HG03575 (cell line): ENCODE results near the gene STXBP6.

Source experiments
- ATAC-seq: cut with Tn5 transposase; IDR thresholded peaks from one replicate; pipeline ENCODE4 v1.9.1; 2021; ENCODE audit not compliant: unreplicated experiment, insufficient number of reproducible peaks, low FRiP score; ENCODE audit errors: extremely low read depth

Gene STXBP6

DNA sequence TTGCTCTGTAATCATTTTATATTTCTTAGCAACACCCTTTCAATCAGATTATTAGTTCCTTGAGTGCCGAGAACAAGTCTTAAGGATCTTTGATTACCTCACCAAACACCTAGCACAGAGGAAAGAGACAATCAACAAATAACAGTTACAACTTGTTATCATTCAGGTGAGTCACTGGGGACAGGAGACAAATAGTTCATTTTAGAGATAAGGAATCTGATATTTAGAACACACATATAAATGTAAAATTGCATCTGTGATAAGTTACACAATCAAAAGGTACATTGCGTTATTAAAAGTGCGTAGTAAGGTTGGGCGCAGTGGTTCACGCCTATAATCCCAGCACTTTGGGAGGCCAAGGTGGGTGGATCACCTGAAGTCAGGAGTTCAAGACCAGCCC, 5.1 kb upstream of the STXBP6 start:
- ATAC-seq = no peak

DNA sequence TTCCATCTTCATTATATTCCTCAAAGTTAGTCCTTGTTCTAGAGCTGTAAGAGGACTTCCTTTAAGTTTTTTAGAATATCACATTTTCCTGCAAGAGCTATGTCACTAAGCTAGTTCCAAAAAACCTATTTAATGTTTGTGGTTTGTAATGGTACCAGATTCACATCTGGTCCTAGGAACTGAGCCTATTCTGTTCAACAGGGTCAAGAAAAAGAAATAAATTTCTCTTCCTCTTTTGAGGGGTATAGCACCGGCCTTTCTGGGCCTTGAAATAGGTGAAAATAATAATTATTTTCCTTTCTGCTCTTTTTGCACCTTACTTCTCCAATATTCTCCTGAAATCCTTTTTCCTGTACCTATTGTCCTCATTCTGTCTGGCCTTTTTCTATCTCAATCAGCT, 3.6 kb upstream of the STXBP6 start:
- no peak for ATAC-seq

DNA sequence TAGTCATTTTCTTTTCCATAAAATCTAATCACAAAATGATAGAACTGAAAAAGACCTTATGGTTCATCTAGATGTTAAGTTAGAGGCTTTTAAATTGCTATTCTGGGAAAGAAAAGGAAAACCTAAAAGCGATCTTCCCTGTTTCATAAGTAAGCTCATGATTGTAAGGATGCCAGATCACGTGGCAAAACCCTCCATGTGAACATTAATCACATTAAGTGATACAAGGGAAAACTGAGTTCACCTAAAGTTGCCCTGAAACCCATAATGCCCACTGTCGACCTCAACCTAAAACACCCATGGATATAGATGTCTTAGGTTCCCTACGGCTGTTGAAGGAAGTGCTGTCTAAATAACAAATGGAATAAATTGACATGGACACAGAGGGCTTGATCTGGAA, 3.0 kb upstream of the STXBP6 start:
- no peak for ATAC-seq

DNA sequence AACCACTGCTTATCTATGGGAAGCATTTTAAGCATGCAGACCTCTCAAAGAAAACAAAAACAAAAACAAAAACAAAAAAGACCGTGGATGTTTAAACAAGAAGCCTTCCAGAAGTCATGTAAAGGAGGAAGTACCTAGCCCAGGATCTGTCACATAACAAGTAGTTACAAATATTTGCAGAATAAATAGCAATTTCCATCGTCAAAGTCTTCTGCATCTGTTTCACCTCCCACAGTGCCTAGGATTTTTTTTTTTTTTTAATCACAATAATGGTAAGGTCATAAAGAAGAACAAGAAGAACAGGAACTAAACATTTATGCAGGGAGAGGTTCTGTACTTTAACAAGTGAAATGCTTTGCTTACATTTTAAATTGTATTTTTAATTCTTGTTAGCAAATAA, 2.4 kb upstream of the STXBP6 start:
- no peak for ATAC-seq

- ATAC-seq = no peak
Observed at GRCh38 chr14:25050269-25051150, 563 bp upstream of the STXBP6 start.

DNA sequence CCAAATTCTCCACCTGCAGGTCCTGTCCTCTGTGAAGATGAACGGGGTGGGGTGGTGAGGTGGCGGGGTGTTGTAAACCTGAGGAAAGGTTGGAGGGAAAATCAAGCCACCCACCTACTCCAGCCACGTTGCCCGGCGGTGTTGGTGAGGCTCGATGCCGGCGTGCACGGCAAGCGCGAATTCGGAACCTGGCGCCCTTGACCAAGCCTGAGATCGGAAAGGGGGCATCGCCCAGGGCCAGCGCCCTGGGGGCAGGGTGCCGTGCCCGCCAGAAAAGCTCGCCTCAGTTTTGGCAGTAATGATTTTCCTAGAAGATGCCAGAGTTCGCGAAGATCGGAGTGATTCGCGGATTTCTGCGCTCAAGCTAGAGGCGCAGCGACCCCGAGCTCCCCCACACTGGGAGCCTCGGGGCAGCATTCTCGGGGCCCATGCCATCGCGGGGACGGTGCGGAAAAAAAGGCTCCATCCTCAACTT, 817 bp downstream of the STXBP6 start:
- ATAC-seq = no peak

GRCh38 chr14:25048170-25049016, 1.6 kb downstream of the STXBP6 start:
- no peak for ATAC-seq

- ATAC-seq = no peak
Observed at GRCh38 chr14:25046301-25046943, 3.5 kb downstream of the STXBP6 start.

DNA sequence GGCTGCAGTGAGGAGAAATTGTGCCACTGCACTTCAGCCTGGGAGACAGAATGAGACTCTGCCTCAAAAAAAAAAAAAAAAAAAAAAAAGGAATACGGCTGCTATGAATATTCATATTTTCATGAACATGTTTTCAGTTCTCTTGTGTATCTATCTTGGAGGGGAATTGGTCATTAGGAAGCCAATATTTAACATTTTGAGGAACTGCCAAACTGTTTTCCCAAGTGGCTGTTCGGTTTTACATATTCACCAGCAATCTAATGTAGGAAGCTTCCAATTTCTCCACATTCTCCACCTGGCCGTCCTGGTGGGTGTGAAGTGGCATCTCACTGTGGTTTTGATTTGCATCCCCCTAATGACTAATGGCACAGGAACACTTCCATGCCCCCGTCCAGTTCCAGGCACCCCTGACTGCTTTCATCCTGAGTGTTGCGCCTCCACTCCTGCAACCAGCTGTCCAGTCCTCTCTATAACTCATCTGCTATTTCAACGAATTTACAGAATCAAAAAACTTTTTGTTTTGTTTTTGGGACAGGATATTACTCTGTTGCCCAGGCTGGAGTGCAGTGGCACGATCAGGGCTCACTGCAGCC, 5.7 kb downstream of the STXBP6 start:
- ATAC-seq = no peak

- no peak for ATAC-seq
Observed at GRCh38 chr14:25042362-25043299, 7.3 kb downstream of the STXBP6 start.

DNA sequence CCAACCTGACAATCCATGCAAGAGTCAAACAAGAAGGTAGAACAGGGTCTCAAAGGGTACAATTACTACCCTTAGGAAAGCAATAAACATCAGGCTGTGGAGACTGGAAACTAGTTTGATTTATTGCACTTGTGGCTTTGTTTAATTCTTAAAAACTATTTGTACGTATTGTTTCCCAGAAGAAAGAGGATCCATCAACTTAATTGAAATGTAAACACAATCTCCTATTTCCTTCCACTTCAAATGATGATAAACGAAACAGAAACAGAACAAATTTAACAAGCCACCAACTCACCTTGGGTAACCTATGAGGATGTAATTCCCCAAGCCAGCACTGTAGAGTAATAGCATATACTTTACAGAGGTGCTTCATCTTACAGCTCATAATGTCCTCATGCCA, 8.0 kb downstream of the STXBP6 start:
- no peak for ATAC-seq

DNA sequence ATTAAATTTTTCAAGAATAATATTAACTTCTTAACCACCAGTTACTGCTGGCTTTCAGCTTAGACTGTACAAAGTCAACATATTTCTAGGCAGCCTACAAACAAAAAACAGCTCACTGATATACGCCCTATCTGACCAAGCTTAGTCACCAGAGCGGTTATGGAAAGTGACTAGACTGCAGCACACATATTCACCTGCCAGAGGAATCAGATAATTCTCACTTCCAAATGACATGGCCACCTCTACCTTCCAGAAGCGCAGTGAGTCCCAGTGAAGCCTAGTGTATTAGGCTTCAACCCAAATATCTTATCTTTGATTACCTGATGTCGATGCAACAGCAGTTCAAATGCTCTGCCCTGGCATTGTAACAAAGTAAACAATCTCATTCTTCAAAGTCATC, 8.5 kb downstream of the STXBP6 start:
- no peak for ATAC-seq

- no peak for ATAC-seq
Observed at GRCh38 chr14:25039933-25040332, 10.0 kb downstream of the STXBP6 start.

- no peak for ATAC-seq
Observed at GRCh38 chr14:25038044-25038668, 11.8 kb downstream of the STXBP6 start.

DNA sequence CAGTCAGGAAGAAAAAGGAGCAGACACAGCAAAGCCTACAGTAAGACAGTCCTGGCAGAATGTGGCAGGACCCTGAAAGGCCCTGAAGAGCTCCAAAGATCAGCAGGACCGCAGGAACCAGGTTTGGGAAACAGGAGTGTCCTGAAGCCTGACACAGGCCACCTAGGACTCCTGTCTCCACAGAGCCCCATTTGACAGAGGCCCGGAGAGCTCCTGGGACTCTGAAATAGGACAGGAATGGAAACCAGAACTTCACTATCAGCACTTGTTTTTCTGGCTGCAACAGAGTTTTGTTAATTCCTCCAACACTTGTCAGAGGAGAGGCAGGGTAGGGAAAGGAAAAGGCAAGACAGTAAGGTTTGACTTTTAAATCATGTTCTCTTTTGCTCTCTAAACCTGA, 12.9 kb downstream of the STXBP6 start:
- no peak for ATAC-seq

GRCh38 chr14:25034803-25035681, 14.9 kb downstream of the STXBP6 start:
- ATAC-seq = no peak

DNA sequence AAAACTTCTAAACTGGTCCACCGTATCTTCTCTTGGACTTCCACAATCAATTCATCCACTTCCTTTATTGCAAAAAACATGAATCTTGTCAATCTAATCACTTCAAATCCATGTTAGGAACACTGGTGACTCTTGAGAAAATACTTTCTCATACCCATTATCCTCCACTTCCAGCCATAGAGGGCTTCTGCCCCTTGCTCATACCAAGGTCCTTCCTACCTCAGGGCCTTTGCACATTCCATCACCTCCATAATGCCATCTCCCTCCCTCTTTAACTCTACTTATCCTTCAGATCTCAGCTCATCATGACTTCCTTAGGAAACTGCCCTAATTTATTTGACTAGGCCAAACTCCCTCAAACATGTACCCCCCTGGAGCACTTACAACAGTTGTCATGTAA, 16.6 kb downstream of the STXBP6 start:
- no peak for ATAC-seq
